Measurements from ENCODE around the gene SMIM14.
A peak's percentile ranks its signal among the peaks of the same experiment; 100 is the strongest.
"Not testable (repeated sequence)": the region's sequence is repeated elsewhere in the genome, so short reads cannot be mapped to it uniquely, and the experiment has no call there.

The SMIM14 gene

DNA sequence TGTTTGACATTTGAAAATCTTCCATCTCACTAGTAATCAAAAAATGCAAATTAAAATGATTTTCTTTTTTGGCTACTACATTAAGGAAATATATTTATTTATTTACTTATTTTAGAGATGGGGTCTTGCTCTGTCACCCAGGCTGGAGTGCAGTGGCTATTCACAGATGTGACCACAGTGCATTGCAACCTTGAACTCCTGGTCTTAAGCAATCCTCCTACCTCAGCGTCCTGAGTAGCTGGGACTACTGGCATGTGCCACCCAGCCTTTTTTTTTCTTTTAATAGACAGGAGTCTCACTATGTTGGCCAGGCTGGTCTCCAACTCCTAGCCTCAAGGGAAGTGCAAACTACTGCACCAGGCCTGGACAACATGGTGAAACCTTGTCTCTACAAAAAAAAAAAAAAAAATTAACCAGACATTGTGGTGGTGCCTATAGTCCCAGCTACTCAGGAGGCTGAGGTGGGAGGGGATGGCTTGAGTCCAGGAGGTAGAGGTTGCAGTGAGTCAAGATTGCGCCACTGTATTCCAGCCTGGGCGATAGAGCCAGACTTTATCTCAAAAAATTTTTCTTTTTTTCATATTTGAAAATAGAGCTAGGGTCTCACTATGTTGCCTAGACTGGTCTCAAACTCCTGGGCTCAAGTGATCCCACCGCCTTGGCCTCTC is 4.4 kb upstream of the SMIM14 start:
- no peak for DNase-seq

DNA sequence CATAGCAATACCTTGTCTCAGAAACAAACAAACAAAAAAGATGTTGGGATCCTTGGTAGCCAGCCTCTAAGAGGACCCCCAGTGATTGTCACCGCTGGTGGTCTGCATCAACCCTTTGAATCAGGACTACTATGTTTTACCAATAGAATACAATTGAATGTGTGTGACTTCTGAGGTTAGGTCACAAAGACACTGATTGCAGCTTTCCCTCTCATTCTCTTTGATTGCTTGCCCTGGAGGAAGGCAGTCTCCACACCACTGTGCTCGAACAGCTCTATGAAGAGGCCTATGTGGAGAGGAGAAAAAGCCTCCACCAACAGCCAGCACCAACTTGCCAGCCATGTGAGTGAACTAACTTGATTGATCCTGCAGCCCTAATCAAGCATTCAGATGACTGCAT is 2.8 kb upstream of the SMIM14 start:
- DNase-seq = no peak

GRCh38 chr4:39637586-39638353 is 895 bp downstream of the SMIM14 start:
- DNase-seq = peak; percentile 32

DNA sequence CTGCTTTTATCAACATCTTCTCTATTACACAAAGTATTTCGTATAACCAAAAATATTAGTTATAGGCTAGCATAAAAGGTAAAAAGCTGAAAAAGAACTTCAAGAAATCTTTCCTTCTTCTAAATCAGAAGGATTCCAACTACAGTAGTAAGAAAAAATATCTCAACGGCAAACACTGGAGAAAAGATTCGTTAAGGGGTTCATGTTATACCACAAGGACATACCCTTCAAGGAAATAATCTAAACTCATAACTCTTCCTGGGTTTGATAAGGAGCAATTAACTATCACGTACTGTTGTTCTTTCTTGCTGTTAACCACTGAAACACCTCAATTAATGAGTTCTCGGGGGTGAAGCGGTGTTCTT is 1.5 kb downstream of the SMIM14 start:
- DNase-seq = no peak

DNA sequence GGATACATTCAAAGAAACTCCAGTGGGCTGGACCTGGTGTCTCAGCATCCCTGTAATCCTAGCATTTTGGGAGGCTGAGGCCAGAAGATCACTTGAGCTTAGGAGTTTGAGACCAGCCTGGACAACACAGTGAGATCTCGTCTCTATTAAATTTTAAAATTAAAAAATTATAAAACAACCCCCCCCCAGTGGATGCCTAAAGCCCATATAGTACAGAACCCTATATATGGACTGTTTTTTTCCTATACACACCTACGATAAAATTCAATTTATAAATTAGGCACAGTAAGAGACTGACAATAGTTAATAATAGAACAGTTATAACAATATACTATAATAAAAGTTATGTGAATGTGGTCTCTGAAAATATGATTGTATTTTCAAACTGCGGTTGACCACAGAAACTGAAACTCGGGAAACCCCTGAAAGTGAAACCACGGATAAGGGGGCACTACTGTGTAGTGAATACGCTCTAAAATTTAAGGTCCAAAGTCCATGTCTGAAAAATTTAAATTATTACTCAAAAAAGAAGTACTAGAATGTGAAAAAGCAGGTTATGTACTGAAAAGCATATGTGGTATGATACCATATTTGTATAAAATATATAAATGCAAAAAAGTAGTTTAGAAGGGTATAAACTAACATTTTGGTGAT is 2.0 kb downstream of the SMIM14 start:
- peak; percentile 54 for DNase-seq

DNA sequence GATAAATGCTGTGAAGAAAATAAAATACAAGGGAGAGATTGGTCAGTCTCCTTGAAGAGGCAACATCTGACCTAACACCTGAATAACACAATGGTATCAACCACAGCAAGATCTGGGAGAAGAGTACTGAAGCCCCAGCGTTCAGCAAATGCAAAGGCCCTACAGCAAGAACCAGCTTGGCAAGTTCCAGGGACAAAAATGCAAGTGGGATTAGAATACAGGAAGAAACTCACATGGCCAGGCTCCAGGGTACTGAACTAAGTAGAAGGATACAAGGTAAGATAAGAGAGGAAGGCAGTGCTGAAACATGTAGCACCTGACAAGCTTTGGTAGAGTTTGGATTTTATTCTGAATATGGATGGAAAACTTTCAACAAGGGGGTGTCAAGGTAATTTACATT is 3.6 kb downstream of the SMIM14 start:
- DNase-seq = no peak

- DNase-seq = no peak
These were observed 7.0 kb downstream of the SMIM14 start for GRCh38 chr4:39631700-39632079.

- no peak for DNase-seq
These were observed 11.3 kb downstream of the SMIM14 start for GRCh38 chr4:39627413-39627812.

DNA sequence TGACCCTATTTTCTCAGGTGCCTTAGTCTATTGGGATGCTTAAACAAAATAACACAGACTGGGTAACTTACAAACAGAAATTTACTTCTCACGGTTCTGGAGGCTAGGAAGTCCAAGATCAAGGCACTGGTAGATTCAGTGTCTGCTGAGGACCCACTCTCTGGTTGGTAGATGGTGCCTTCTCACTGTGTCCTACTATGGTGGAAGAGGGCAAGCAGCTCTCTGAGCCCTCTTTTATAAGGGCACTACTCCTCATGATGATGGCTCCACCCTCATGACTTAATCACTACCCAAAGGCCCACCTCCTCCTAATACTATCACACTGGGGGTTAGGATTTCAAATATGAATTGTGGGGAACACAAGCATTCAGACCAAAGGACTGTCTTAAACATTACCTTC is 11.8 kb downstream of the SMIM14 start:
- no peak for DNase-seq

- DNase-seq = no peak
These were observed 12.4 kb downstream of the SMIM14 start for GRCh38 chr4:39626261-39626660.

DNA sequence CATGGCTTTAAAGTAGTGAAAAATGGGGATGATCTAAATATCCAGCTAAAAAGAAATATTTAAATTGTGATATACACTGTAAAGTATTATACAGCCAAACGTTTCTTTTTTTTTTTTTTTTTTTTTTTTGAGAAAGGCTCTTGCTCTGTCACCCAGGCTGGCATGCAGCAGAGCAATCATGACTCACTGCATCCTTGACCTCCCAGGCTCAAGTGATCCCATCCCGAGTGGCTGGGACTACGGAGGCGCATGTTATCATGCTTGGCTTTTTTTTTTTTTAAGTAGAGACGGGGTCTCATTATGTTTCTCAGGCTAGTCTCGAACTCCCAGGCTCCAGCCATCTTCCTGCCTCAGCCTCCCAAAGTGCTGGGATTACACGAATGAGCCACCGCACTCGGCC is 17.1 kb downstream of the SMIM14 start:
- no peak for DNase-seq

DNA sequence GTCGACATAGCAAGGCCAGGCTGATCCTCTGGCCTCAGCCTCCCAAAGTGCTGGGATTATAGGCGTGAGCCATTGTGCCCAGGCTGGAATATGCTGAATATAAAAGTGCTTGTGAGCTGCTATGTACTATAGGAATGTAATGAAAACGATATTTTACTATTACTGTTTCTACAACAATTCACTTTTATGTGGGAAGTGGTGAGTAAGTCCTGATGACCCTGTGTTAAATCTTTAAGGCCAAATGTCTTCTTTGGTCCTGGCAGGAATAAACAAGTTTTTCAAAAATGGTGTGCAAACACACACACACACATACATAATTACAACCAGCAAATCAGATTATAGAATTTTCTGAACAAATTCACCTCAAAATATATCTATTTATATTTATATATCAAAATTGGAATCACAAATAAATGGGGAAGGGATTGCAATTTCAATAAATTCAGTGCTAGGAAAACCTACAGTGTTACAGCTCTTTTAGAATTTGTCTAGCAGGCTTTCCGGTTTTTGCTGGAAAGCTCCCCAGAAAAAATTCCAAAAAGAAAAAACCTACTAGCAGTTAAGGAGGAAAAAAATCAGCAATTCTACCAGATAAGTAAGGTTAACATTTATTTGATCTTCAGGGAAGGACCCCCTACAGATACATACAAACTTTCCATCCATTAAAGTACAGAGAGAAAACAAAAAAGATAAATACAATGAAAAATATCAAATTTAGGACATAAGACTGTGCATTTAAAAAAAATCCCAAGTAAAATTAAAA is 17.9 kb downstream of the SMIM14 start:
- DNase-seq = no peak

DNA sequence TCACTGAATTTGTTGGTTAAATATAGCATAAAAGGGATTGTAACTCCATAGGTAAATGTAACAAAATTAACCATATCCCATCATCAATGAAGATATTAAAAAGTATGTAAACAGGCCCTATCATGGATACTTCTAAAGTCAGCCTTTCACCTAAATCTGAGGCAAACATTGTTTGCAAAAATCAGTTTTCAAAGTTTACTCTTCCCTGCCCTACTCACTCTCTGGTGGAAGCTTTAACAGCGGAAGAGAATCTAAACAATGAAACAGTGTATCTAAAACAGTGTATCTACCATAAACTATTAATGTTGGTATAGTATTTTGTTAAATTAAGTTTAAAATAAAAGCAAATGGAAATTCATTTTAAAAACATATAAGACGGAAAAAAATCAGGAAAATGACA is 21.1 kb downstream of the SMIM14 start:
- DNase-seq = no peak

DNA sequence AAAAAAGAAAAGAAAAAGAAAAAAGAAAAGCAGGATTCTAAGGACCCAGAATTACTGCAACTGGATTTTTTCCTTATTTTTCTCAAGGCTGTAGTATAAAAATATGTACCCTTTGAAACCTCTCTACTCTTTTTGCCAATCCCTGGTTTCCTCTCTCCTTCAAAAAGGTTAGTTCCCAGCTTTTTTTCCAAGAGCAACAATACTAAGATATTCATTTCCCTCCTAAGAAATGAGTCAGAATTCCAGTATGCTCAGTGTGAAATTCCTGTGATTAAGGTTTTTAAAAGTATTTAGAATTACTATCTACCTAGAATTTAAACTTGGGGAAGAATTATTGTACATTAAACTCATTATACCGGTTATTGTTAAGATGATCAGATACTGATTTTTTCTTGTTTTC is 22.0 kb downstream of the SMIM14 start:
- no peak for DNase-seq

DNA sequence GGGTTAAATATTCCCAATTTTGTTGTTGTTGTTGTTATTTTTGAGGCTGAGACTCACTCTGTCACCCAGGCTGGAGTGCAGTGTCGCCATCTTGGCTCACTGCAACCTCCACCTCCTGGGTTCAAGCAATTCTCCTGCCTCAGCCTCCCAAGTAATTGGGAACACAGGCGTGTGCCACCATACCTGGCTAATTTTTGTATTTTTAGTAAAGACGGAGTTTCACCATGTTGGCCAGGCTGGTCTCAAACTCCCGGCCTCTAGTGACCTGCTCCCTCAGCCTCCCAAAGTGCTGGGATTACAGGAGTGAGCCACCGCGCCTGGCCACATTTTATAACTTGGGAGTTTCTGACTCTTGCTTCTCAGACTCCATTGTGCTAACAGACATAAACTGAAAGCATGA is 22.6 kb downstream of the SMIM14 start:
- DNase-seq = not testable (repeated sequence)

DNA sequence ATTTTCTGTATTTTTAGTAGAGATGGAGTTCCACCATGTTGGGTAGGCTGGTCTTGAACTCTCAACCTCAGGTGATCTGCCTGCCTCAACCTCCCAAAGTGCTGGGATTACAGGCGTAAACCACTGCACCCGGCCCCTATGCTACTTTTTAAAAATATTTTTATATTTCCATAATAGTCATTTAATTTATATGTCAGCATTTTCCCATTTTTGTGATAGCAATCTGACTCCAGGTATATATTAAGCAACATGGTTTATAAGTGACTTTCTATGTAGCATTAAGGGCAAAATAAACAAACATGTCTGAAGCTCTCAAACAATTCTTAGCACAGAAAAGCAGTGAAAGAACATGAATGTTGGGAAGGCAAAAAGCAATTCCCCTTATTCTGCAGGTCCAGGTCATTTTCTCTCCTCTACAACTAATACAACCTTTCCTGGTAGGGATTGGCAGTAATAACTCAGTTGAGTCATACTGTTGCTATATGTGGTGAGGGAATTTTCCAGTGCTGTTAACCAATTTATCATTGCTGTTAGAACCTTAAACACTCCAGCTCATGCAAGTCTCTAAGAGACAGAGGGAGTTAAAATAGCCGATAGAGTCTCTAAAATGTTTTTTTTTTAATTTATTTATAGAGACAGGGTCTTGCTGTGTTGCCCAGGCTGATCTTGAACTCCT is 24.0 kb downstream of the SMIM14 start:
- DNase-seq = no peak

DNA sequence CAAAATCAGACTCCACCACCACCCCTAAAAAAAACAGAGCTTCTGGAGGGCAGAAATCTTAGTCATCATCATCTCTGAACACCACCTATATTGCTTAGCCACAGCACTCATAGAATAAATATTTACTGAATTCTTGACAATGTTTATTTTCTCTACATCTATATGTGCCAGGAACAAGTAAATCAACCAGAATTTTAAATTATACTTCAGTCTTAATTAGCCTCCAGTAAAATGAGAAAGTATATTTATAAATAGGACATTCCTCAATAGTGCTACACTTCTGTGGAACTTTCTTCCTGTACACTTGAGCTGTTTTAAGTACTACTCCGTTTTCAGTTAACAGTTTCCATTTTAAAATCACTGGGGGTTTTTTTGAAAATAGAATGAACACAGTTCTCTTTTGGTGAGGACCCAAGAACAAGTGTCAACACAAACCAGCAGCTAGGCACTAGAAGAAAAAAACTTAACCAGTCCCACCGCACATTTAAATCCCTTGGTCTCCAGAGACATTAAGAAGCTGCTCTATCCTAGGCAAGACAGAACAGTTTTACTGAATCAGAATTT is 25.5 kb downstream of the SMIM14 start:
- DNase-seq = no peak

GRCh38 chr4:39609454-39609931 is 29.2 kb downstream of the SMIM14 start:
- DNase-seq = no peak

- DNase-seq = no peak
These were observed 30.2 kb downstream of the SMIM14 start for GRCh38 chr4:39608451-39608850.

DNA sequence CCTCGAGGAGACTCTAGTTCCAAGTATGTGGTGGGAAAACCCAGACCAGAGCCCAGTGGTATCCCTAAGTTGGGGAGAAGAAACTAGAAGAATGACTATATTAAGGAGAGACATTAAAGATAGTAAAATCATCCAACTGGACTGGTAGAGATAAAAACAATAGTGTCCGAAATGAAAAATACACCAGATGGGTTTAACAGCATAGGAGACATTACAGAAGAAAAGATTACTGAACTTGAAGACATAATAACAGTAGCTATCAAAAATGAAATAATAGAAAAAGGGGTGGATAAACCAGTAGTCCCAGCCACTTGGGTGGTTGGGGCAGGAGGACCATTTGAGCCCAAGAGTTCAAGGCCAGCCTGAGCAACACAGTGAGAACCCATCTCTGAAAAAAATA is 31.9 kb downstream of the SMIM14 start:
- DNase-seq = no peak

DNA sequence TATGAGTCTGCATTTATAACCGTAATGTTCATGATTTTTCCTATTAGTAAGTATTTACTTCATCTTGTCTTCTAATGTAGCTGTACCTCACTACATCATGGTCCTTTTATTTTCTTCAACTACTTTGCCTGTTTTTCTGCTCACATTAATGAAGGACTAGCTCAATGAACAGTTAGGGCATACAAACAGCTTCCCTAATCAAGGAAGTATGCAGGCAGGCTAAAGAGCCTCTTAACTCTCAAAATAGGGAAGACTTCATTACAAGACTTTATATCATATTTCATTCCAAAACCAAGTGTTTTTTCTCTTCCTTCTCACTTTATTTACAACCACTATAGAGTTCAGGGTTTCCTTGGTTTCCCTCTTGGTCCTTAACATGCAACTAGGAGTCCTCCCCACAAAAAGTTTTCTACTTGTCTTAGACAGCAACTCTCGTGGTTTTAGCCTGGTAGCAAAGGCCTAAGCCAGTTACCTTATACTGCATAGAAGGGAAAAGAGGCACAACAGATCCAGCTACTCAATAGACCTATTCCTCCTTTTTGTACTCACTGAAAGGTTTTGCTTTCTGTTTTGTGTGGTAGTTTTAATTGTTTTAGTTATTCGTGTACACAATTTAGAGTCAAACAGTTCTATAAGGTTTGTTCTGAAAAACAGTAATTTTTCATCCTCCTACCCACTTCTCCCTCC is 40.8 kb downstream of the SMIM14 start:
- no peak for DNase-seq

DNA sequence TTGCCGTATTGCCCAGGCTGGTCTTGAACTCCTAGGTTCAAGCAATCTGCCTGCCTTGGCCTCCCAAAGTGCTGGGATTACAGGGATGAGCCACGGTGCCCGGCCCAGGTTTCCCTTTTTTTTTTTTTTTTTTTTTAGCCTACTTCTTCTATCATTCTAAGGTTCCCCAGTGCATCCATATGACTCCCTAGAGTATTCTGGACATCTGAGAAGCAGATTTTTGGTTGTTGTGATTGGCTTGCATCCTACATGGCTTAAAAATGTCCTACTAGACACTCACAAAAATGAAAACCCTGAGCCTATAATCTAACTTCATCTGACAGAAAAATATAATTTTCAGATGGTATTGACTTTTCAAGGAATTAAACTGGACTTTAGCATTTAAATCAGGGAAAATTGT is 41.7 kb downstream of the SMIM14 start:
- no peak for DNase-seq

Data from CD4-positive, alpha-beta T cell treated with Interleukin-10 for 1 hour (primary cell).